Kidney (tissue), 14 donors: ENCODE data around the gene NR1H2. TPM values are rescaled to one million over a fixed set of nuclear protein-coding genes. Genes with fewer than 3 reads are reported as not detected.

Source experiments
- DNase-seq, 5 donors: peaks; one replicate each; pipeline ENCODE4 v3.0.0-alpha.2; 2013 to 2020
- FAIRE-seq: peaks from 2 replicates; lab custom pipeline; 2012; peaks lifted over from hg19 to GRCh38; lab: Jason Lieb, UNC
- H3K27ac ChIP-seq, 2 donors: one replicate each; pipeline ENCODE4 v1.7.0; 2013; ENCODE audit warnings: low read depth in 2 of 2, low read length in 2 of 2, inconsistent platforms in 1 of 2
- H3K27me3 ChIP-seq: one replicate; pipeline ENCODE4 v1.7.1; 2013; ENCODE audit warnings: low read length, inconsistent platforms; ENCODE audit not compliant: control insufficient read depth, insufficient read depth
- H3K36me3 ChIP-seq, 3 donors: one replicate each; pipeline versions ENCODE4 v1.7.0 to v1.7.1; 2013; ENCODE audit warnings: low read length in 3 of 3, control low read depth in 1 of 3, inconsistent platforms in 1 of 3; ENCODE audit not compliant: insufficient read depth in 3 of 3, control insufficient read depth in 2 of 3
- H3K4me1 ChIP-seq, 3 donors: one replicate each; pipeline versions ENCODE4 v1.7.0 to v1.7.1; 2013; ENCODE audit warnings: low read length in 3 of 3, inconsistent platforms in 1 of 3, low read depth in 1 of 3; ENCODE audit not compliant: control insufficient read depth in 2 of 3, insufficient read depth in 2 of 3
- H3K4me3 ChIP-seq, 3 donors: one replicate each; pipeline versions ENCODE4 v1.7.0 to v1.8.1; 2013; ENCODE audit warnings: low read length in 3 of 3, control low read depth in 1 of 3, inconsistent platforms in 1 of 3
- H3K9ac ChIP-seq, 3 donors: one replicate each; pipeline versions ENCODE4 v1.7.0 to v1.7.1; 2013; ENCODE audit warnings: low read length in 3 of 3, control low read depth in 1 of 3, inconsistent platforms in 1 of 3
- H3K9me3 ChIP-seq, 3 donors: one replicate each; pipeline versions ENCODE4 v1.7.0 to v1.7.1; 2013; ENCODE audit warnings: low read length in 3 of 3, control low read depth in 1 of 3, inconsistent platforms in 1 of 3; ENCODE audit not compliant: control insufficient read depth in 2 of 3, insufficient read depth in 1 of 3
- CTCF ChIP-seq: IDR thresholded peaks from 3 replicates; pipeline ENCODE4 v1.5.1; 2012; ENCODE audit warnings: mild to moderate bottlenecking, moderate library complexity, borderline replicate concordance; ENCODE audit not compliant: insufficient read depth; ENCODE audit errors: extremely low read depth
- intact Hi-C: fragments of 100-400 bp; cut with DNase I; formaldehyde crosslinking; loops from one replicate; pipeline ENCODE4 v1.11.1; 2022
- polyA plus RNA-seq: library from polyadenylated mRNA; stranded (reverse); fragments of 350-450 nt; fragmentation: Illumina TruSeq; extraction: RNeasy Lipid Tissue Mini Kit (QIAGEN cat#74804); gene quantifications from one replicate; pipeline ENCODE4 v1.2.3, GENCODE V29; 2014; ENCODE audit warnings: low read depth, low replicate concordance; ENCODE audit not compliant: insufficient read depth
- total RNA-seq: library from RNA; stranded (reverse); fragmentation: NEBNext Ultra II Directional; extraction: Animal tissue kit (Norgen Biotek cat#: 25700); gene quantifications from one replicate; pipeline ENCODE4 v1.2.1, GENCODE V29; 2021
- donor health status: control.
- donor health status: control.
- donor health status: control.
- donor health status: control.
- donor health status: control.
- donor health status: DM: yes; HTN: yes; CAD: no.
- donor health status: Normal renal cell carcinoma (clear cell type).

The NR1H2 gene
- total and polyA plus RNA-seq, 2 donors from 2014 or later = 59.7 to 80.4 TPM

GRCh38 chr19:50327461-50328223 lies 48.6 kb upstream of the NR1H2 start:
- intact Hi-C loops = no loop called here
- Histone ChIP-seq H3K36me3 (no peaks in the 10 kb centered on the region), H3K9me3 (no peaks in the 10 kb centered on the region), H3K4me3 (peak overlapping the region; percentile 30 to 47 (median 35)), H3K27me3 (peaks cover 9% of the 10 kb centered on the region), H3K4me1 (peaks cover 0 to 24% (median 0%) of the 10 kb centered on the region in 3 donors), H3K9ac (no peak overlapping the region), H3K27ac (no peak overlapping the region)
- no peak for TF ChIP-seq CTCF
- no peak for FAIRE-seq
- DNase-seq = peak in 1 of 5 donors; percentile 73

- Histone ChIP-seq H3K27ac (no peak overlapping the region), H3K9ac (no peak overlapping the region), H3K4me1 (peaks cover 0 to 24% (median 0%) of the 10 kb centered on the region in 3 donors), H3K9me3 (no peaks in the 10 kb centered on the region), H3K27me3 (peaks cover 9% of the 10 kb centered on the region), H3K4me3 (peak overlapping the region; percentile 11 to 51 (median 48)), H3K36me3 (no peaks in the 10 kb centered on the region)
- intact Hi-C loops = no loop called here
- TF ChIP-seq CTCF = peak; percentile 47
- FAIRE-seq (no peak), DNase-seq (peak in 2 of 5 donors; percentile 29 to 84)
Measured at GRCh38 chr19:50328224-50328872, 47.9 kb upstream of the NR1H2 start.

- Histone ChIP-seq H3K9me3 (no peaks in the 10 kb centered on the region), H3K27ac (no peak overlapping the region), H3K36me3 (no peaks in the 10 kb centered on the region), H3K4me3 (no peak overlapping the region), H3K27me3 (peaks cover 9% of the 10 kb centered on the region), H3K9ac (no peak overlapping the region), H3K4me1 (peaks cover 0 to 27% (median 0%) of the 10 kb centered on the region in 3 donors)
- FAIRE-seq = no peak
- DNase-seq = no peak
- intact Hi-C loops = no loop called here
- TF ChIP-seq CTCF = peak; percentile 41
Measured at GRCh38 chr19:50328873-50329145, 47.4 kb upstream of the NR1H2 start.
